Nucleus accumbens (tissue), 56 donors: ENCODE measurements around the gene FLT1.

Experiments
- DNase-seq, 56 donors: peaks; one replicate each; lab custom pipeline; 2025; lab: John Stamatoyannopoulos, UW

The FLT1 gene

DNA sequence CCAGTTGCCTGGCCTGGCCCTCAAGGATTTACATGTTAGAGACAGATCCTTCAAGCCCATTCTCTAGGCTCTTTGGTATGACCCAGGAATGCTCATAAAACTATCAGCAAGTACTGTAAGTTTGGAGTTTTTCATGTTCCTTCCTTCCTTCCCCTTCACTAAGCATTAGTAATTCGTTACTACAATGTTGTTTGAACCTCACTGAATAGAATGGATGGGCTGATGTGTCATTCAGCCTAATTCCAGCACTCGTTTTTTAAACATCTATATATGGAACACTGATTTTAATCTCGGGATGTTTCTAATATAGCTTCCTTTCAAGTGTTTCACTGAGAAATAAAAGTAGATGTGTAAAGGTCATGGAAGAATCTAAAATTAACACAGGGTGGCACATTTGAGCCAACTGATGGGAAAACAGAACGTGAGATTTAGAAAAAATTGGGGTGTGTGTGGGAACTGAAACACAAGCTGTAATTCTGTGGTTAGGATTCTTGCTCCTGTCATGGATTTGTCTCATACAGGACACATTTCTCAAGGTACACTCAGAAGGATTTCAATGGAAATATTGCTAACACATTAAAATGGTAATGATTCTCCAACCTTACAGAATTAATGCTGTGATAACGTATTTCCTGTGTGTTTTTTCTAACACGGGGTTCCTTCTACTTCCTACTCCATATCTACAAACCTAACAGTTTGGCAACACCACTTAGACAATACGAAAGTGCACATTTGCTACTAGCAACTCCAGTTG, 93.4 kb downstream of the FLT1 start:
- DNase-seq = no peak

GRCh38 chr13:28396053-28396452, 98.9 kb downstream of the FLT1 start:
- no peak for DNase-seq

GRCh38 chr13:28394422-28394821, 100.5 kb downstream of the FLT1 start:
- no peak for DNase-seq

DNA sequence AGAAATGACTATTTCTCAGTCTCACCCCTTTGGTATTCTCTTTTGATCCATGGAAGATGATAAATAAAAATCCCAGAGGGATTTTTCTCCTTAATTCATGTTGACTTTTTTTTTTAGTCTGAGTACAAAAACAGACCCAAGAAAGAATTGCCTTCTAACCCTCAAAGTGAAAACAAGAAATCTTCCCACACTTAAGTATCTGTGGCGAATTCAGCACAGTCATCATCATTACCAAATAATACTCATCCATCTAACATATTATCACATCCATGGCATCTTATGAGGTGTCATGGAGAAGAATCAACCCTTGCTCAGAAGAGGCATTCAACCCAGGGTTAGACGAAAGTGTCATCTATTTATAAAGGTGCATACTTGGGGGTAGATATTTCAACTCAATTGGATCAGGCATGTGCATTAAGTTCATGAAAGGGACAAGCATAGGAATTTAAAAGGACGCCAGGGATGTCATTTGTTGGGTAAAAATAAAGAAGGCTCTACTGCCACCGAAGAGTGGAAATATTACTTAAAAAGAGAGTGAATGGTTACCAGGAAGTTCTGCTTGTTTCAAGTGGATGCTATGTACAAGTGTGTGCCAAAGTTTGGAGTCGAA, 101.9 kb downstream of the FLT1 start:
- DNase-seq = no peak

- DNase-seq = no peak
Observed at GRCh38 chr13:28392428-28392827, 102.5 kb downstream of the FLT1 start.

GRCh38 chr13:28387740-28388501, 107.0 kb downstream of the FLT1 start:
- no peak for DNase-seq

- no peak for DNase-seq
Observed at GRCh38 chr13:28385362-28385761, 109.6 kb downstream of the FLT1 start.

GRCh38 chr13:28384789-28385188, 110.1 kb downstream of the FLT1 start:
- DNase-seq = no peak

DNA sequence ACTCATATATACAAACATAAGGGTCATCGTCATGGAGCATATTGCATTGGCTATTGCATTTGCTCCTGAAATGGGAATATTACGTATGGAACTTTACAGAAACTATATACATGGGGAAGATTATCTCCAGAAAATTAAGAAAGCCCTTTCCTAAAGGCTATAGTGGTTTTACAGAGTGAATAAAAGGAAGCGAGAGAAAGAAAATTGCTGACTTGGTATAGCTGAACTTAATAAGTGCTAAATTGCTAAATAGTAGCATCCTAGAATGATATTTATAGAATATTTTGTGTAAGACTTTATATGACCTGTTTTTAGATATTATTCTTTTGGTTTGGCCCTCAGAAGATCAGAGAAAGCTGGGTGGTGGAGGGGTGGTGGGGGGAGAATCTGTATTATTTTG, 114.6 kb downstream of the FLT1 start:
- no peak for DNase-seq

DNA sequence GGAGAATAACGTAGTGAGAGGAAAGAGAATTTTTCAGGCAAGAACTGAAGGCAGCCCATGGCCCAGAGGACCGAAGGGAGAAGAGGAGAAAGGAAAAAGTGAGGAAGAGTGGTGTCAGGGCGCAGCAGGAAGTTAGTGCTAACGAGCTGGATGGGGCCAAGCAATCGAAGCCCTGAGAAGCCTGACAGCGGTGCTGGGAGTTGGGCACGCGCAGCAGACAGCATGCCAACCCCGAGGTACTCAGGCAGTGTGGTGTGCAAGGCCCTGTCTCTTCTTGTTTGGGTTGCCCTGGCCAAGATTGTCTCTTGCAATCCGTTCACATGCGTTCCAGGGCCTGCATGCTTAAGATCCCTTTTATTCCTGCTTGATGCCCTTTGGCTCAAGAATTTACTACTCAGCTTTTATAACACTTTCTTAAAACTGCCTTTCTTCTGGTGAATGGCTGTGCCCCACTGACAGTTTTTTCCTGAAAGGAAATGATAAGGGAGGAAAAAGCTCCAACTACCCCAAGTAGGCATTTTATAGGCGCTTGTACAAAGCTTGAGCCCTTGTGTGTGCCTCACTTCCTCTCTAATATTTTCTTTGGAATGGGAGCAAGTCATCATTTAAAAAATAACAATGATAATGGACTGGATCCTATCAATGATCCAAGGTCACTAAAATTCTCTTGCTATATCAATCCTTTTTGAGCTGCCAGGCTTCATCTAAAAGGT, 115.4 kb downstream of the FLT1 start:
- no peak for DNase-seq

- DNase-seq = no peak
Observed at GRCh38 chr13:28376604-28377003, 118.3 kb downstream of the FLT1 start.

DNA sequence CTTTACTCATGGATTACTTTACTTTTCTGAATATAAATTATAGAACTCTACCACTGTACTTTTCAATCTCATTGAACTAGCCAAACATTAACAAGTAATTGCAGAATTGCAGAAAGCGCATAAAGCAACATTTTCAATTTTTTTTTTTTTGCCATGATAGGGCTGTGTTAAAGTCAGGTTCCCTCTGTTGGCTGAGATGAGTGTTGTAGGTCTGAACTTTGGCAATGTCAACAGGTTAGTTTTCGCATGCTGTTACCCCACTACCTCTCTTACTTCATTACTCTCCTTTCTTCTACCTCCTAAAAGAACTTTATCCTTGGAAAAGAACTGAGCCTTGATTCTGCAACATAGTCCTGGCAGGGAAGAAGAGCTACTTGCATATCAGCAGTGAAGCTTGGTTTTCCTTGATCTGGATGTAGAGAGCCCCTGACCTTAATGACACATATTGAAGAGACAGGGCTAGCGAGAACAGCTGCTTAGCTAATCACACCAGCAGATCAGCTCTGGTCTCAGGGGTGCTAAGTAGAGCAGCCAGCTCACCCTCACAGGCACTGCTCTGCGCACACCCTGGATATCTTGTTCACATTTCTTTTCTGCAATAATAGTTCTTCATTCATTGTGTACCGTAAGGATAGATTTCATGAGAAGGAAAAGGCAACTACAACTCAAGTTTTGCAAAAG, 119.5 kb downstream of the FLT1 start:
- no peak for DNase-seq

- DNase-seq = no peak
Observed at GRCh38 chr13:28373810-28374209, 121.1 kb downstream of the FLT1 start.

- no peak for DNase-seq
Observed at GRCh38 chr13:28370448-28370847, 124.5 kb downstream of the FLT1 start.

GRCh38 chr13:28358708-28359107, 136.2 kb downstream of the FLT1 start:
- DNase-seq = no peak

GRCh38 chr13:28357911-28358433, 137.0 kb downstream of the FLT1 start:
- DNase-seq = peak in 17 of 56 donors; percentile 1 to 58 (median 27)

GRCh38 chr13:28357247-28357825, 137.6 kb downstream of the FLT1 start:
- DNase-seq = no peak

- no peak for DNase-seq
Observed at GRCh38 chr13:28356561-28357021, 138.3 kb downstream of the FLT1 start.

- DNase-seq = no peak
Observed at GRCh38 chr13:28355822-28356371, 139.0 kb downstream of the FLT1 start.
